ENCODE results near the gene APCDD1L. TPM values are rescaled to one million over a fixed set of nuclear protein-coding genes. Genes with fewer than 3 reads are reported as not detected.

Gene APCDD1L
- not detected for polyA plus RNA-seq (2012; ENCODE audit: missing spikeins)

GRCh38 chr20:58515233-58516212 is at the start of gene APCDD1L:
Gene APCDD1L (minus strand): TSS chr20:58515399. CDS start chr20:58514707, 692 bp downstream.
- no peak for FAIRE-seq
- no peak for TF ChIP-seq POLR2AphosphoS5 (IDR thresholded peaks at IDR 0.05; ENCODE audit: low read depth, low read length)
- TF ChIP-seq POLR2A (IDR thresholded peaks at IDR 0.05; ENCODE audit: low read depth, low read length) = no peak
- TF ChIP-seq TAF1 (IDR thresholded peaks at IDR 0.05; ENCODE audit: borderline replicate concordance, low read depth, low read length) = no peak

GRCh38 chr20:58559368-58559729 is 44.1 kb upstream of the APCDD1L start:
- DNase-seq (ENCODE audit: insufficient read length) (no peak), FAIRE-seq (no peak)
- TF ChIP-seq TAF1 (IDR thresholded peaks at IDR 0.05; ENCODE audit: borderline replicate concordance, low read depth, low read length) = no peak
- TF ChIP-seq POLR2AphosphoS5 (IDR thresholded peaks at IDR 0.05; ENCODE audit: low read depth, low read length) = no peak

More at GRCh38 chr20:58515233-58516212, at the start of gene APCDD1L:
- DNase-seq (ENCODE audit: insufficient read length) = no peak

GRCh38 chr20:58558486-58559367 is 43.5 kb upstream of the APCDD1L start:
- no peak for FAIRE-seq

GRCh38 chr20:58557733-58558342 is 42.6 kb upstream of the APCDD1L start:
- no peak for FAIRE-seq
- TF ChIP-seq TAF1 (IDR thresholded peaks at IDR 0.05; ENCODE audit: borderline replicate concordance, low read depth, low read length) (no peak), POLR2A (IDR thresholded peaks at IDR 0.05; ENCODE audit: low read depth, low read length) (no peak), POLR2AphosphoS5 (IDR thresholded peaks at IDR 0.05; ENCODE audit: low read depth, low read length) (no peak)
- DNase-seq (ENCODE audit: insufficient read length) = no peak

More at GRCh38 chr20:58558486-58559367, 43.5 kb upstream of the APCDD1L start:
- no peak for TF ChIP-seq POLR2A (IDR thresholded peaks at IDR 0.05; ENCODE audit: low read depth, low read length)
- no peak for TF ChIP-seq TAF1 (IDR thresholded peaks at IDR 0.05; ENCODE audit: borderline replicate concordance, low read depth, low read length)
- no peak for TF ChIP-seq POLR2AphosphoS5 (IDR thresholded peaks at IDR 0.05; ENCODE audit: low read depth, low read length)
- no peak for DNase-seq (ENCODE audit: insufficient read length)

- DNase-seq (ENCODE audit: insufficient read length) = no peak
- no peak for FAIRE-seq
- TF ChIP-seq POLR2A (IDR thresholded peaks at IDR 0.05; ENCODE audit: low read depth, low read length) (no peak), POLR2AphosphoS5 (IDR thresholded peaks at IDR 0.05; ENCODE audit: low read depth, low read length) (no peak), TAF1 (IDR thresholded peaks at IDR 0.05; ENCODE audit: borderline replicate concordance, low read depth, low read length) (no peak)
Measured at GRCh38 chr20:58556961-58557360, 41.8 kb upstream of the APCDD1L start.

- FAIRE-seq (no peak), DNase-seq (ENCODE audit: insufficient read length) (no peak)
Measured at GRCh38 chr20:58555078-58555765, 40.0 kb upstream of the APCDD1L start.

GRCh38 chr20:58554541-58554940 is 39.3 kb upstream of the APCDD1L start:
- no peak for FAIRE-seq
- DNase-seq (ENCODE audit: insufficient read length) = no peak

More at GRCh38 chr20:58555078-58555765, 40.0 kb upstream of the APCDD1L start:
- TF ChIP-seq POLR2AphosphoS5 (IDR thresholded peaks at IDR 0.05; ENCODE audit: low read depth, low read length) (no peak), POLR2A (IDR thresholded peaks at IDR 0.05; ENCODE audit: low read depth, low read length) (no peak), TAF1 (IDR thresholded peaks at IDR 0.05; ENCODE audit: borderline replicate concordance, low read depth, low read length) (no peak)

GRCh38 chr20:58553841-58554240 is 38.6 kb upstream of the APCDD1L start:
- TF ChIP-seq POLR2AphosphoS5 (IDR thresholded peaks at IDR 0.05; ENCODE audit: low read depth, low read length) (no peak), TAF1 (IDR thresholded peaks at IDR 0.05; ENCODE audit: borderline replicate concordance, low read depth, low read length) (no peak), POLR2A (IDR thresholded peaks at IDR 0.05; ENCODE audit: low read depth, low read length) (no peak)
- no peak for FAIRE-seq
- no peak for DNase-seq (ENCODE audit: insufficient read length)

More at GRCh38 chr20:58554541-58554940, 39.3 kb upstream of the APCDD1L start:
- no peak for TF ChIP-seq POLR2A (IDR thresholded peaks at IDR 0.05; ENCODE audit: low read depth, low read length)
- TF ChIP-seq TAF1 (IDR thresholded peaks at IDR 0.05; ENCODE audit: borderline replicate concordance, low read depth, low read length) = no peak
- TF ChIP-seq POLR2AphosphoS5 (IDR thresholded peaks at IDR 0.05; ENCODE audit: low read depth, low read length) = no peak

- DNase-seq (ENCODE audit: insufficient read length) (no peak), FAIRE-seq (no peak)
- TF ChIP-seq POLR2AphosphoS5 (IDR thresholded peaks at IDR 0.05; ENCODE audit: low read depth, low read length) = no peak
- no peak for TF ChIP-seq TAF1 (IDR thresholded peaks at IDR 0.05; ENCODE audit: borderline replicate concordance, low read depth, low read length)
- no peak for TF ChIP-seq POLR2A (IDR thresholded peaks at IDR 0.05; ENCODE audit: low read depth, low read length)
Measured at GRCh38 chr20:58553166-58553696, 38.0 kb upstream of the APCDD1L start.

GRCh38 chr20:58552366-58552934 is 37.3 kb upstream of the APCDD1L start:
- DNase-seq (ENCODE audit: insufficient read length) = no peak
- TF ChIP-seq TAF1 (IDR thresholded peaks at IDR 0.05; ENCODE audit: borderline replicate concordance, low read depth, low read length) (no peak), POLR2A (IDR thresholded peaks at IDR 0.05; ENCODE audit: low read depth, low read length) (no peak), POLR2AphosphoS5 (IDR thresholded peaks at IDR 0.05; ENCODE audit: low read depth, low read length) (no peak)
- no peak for FAIRE-seq

All from GM12892 (cell line).